ENCODE data around the gene F2. TPM values are rescaled to one million over a fixed set of nuclear protein-coding genes. Genes with fewer than 3 reads are reported as not detected.

The F2 gene
- total RNA-seq, 1 donor from 2014 or later: 0.30 TPM

DNA sequence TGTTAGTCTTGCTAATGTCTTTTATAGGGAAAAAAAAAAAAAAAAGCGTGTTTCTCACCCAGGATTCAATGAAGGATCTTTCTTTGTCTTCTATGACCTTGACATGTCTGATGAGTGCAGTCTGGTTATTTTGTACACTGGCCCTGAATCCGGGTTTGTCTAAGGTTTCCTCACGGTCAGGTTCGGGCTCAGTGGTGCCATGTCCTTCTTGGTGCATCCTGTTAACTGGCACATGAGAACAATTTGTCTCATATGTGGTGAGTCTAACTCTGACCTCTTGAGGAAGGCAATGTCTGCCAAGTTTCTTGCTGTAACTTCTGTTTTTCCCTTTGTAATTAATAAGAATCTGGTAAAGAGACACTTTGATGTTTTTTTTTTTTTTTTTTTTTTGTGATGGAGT, 12.5 kb downstream of the F2 start:
- no peak overlapping the region for H3K4me3 Mint-ChIP-seq

DNA sequence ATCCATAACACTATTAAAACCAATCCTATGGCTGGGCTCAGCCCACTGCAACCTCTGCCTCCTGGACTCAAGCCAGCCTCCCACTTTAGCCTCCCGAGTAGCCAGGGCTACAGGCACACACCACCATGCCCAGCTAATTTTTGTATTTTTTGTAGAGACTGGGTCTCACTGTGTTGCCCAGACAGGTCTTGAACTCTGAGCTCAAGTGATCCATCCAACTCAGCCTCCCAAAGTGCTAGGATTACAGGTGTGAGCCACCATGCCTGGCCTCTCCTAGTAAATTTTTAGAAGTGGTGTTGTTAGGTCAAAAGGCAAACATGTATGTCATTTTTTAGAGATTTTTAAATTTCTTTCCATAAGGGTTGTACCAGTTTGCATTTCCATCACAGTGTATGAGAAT, 14.2 kb downstream of the F2 start:
- Mint-ChIP-seq H3K27me3 (no peaks in the 10 kb centered on the region), H3K9me3 (no peaks in the 10 kb centered on the region), H3K36me3 (ENCODE audit: low read depth) (peaks cover 1% of the 10 kb centered on the region), H3K4me1 (no peaks in the 10 kb centered on the region), H3K4me3 (no peak overlapping the region), H3K27ac (no peak overlapping the region)
- no peak for DNase-seq
- intact Hi-C loops (cut with micrococcal nuclease): no loop called here

More for the DNA sequence above, 12.5 kb downstream of the F2 start:
- DNase-seq: no peak
- Mint-ChIP-seq H3K36me3 (ENCODE audit: low read depth) (no peaks in the 10 kb centered on the region), H3K27me3 (no peaks in the 10 kb centered on the region), H3K4me1 (no peaks in the 10 kb centered on the region), H3K9me3 (no peaks in the 10 kb centered on the region), H3K27ac (no peak overlapping the region)
- intact Hi-C loops (cut with micrococcal nuclease): no loop called here

DNA sequence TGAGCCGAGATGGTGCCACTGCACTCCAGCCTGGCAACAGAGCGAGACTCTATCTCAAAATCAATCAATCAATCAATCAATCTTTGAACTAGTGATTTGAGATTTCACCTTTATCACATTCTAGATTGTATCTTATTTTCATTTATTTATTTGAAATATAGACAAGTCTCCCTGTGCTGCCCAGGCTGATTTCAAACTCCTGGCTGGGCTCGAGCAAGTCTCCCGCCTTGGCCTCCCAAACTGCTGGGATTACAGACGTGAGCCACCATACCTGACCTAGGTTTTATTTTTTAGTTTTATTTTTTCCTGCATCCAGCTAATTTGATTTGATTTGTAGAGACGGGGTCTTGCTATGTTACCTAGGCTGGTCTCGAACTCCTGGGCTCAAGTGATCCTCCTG, 17.1 kb downstream of the F2 start:
- no peak overlapping the region for H3K4me3 Mint-ChIP-seq
- H3K27ac Mint-ChIP-seq: no peak overlapping the region
- H3K4me1 Mint-ChIP-seq: no peaks in the 10 kb centered on the region
- peaks cover 10% of the 10 kb centered on the region for H3K36me3 Mint-ChIP-seq (ENCODE audit: low read depth)
- DNase-seq: no peak
- no peaks in the 10 kb centered on the region for H3K27me3 Mint-ChIP-seq
- H3K9me3 Mint-ChIP-seq: no peaks in the 10 kb centered on the region
- intact Hi-C loops (cut with micrococcal nuclease): no loop called here

DNA sequence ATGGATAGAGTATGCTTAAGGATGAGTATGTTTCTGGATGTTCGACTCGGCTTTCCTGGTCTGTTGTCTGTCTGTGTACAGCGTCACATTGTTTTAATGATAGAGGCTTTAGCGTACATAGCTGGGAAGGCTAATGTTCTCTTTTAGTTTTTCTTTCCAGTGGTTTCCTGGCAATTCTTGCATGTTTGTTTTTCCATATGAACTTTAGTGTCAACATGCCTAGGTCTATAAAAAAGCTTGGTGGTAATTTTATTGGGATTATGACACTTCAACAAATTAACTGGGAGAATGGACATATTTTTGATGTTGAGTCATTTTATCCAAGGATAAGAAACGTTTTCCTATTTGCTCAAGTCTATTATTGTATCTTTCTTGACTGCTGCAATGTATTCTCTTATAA, 17.6 kb downstream of the F2 start:
- no peak for DNase-seq
- H3K4me3 Mint-ChIP-seq: no peak overlapping the region
- H3K9me3 Mint-ChIP-seq: no peaks in the 10 kb centered on the region
- H3K36me3 Mint-ChIP-seq (ENCODE audit: low read depth): peaks cover 15% of the 10 kb centered on the region
- no peaks in the 10 kb centered on the region for H3K4me1 Mint-ChIP-seq
- no peak overlapping the region for H3K27ac Mint-ChIP-seq
- H3K27me3 Mint-ChIP-seq: no peaks in the 10 kb centered on the region
- intact Hi-C loops (cut with micrococcal nuclease): no loop called here

DNA sequence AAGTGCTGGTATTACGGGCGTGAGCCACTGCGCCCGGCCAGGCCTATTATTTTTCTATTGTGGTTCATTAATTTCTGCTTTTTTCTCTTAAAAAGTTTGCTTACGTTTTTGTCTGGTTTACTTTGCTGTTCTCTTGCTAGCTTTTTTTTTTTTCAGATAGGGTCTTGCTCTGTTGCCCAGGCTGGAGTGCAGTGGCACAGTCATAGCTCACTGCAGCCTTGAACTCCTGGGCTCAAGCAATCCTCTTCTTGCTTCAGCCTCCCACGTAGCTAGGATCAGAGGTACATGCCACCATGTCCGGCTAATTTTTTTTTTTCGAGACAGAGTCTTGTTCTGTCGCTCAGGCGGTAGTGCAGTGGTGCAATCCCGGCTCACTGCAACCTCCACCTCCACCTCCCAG, 18.7 kb downstream of the F2 start:
- no peaks in the 10 kb centered on the region for H3K9me3 Mint-ChIP-seq
- H3K27ac Mint-ChIP-seq: no peak overlapping the region
- no peak overlapping the region for H3K4me3 Mint-ChIP-seq
- no peak for DNase-seq
- intact Hi-C loops (cut with micrococcal nuclease): no loop called here
- H3K4me1 Mint-ChIP-seq: no peaks in the 10 kb centered on the region
- H3K36me3 Mint-ChIP-seq (ENCODE audit: low read depth): peaks cover 26% of the 10 kb centered on the region
- H3K27me3 Mint-ChIP-seq: no peaks in the 10 kb centered on the region

DNA sequence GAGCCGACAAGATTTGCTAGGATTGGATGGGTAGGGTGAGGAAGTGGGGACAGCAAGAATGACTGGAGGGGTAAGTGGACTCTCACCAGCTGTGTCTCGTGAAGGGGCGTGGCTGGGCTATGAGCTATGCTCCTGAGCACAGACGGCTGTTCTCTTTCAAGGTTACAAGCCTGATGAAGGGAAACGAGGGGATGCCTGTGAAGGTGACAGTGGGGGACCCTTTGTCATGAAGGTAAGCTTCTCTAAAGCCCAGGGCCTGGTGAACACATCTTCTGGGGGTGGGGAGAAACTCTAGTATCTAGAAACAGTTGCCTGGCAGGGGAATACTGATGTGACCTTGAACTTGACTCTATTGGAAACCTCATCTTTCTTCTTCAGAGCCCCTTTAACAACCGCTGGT, 19.9 kb downstream of the F2 start:
- H3K36me3 Mint-ChIP-seq (ENCODE audit: low read depth): peaks cover 36% of the 10 kb centered on the region
- no peak overlapping the region for H3K4me3 Mint-ChIP-seq
- H3K9me3 Mint-ChIP-seq: no peaks in the 10 kb centered on the region
- no peak overlapping the region for H3K27ac Mint-ChIP-seq
- no peaks in the 10 kb centered on the region for H3K27me3 Mint-ChIP-seq
- H3K4me1 Mint-ChIP-seq: no peaks in the 10 kb centered on the region
- intact Hi-C loops (cut with micrococcal nuclease): no loop called here
- DNase-seq: no peak

DNA sequence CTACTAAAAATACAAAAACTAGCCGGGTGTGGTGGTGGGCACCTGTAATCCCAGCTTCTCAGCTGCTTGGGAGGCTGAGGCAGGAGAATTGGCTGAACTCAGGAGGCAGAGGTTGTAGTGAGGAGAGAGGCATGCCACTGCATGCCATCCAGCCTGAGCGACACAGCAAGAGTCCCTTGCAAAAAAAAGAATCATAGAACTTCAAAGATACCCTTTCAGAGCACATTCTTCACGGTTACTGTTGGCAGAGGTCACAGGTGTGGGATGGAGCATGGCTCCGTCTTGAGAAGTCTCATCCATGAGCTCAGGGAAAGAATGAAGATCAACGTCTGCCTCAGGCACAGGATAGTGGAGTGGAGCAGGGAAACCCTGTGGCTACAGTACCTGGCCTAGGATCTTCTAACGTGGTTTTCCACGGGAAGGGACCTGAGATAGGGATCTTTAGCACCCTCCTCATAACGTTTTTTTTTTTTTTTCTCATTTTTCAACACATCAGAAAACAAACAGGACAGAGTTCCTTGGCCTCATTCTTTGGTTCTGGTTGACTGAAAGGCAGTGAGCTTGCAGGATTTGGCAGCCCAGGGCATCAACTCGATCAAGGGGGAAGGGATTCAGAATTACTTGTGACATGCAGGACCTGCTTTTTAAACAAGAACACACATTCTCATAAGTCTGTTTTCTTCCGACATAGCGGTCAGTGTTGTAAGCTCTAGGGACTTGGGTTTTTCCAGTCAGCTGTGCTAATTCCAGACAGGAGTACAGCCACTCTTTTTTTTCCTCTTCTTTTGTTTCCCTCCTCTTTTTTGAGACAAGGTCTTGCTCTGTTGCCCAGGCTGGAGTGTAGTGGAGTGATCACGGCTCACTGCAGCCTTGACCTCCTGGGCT, 22.8 kb downstream of the F2 start:
- Mint-ChIP-seq H3K27ac (no peak overlapping the region), H3K4me3 (no peak overlapping the region), H3K9me3 (no peaks in the 10 kb centered on the region), H3K4me1 (no peaks in the 10 kb centered on the region), H3K36me3 (ENCODE audit: low read depth) (peaks cover 55% of the 10 kb centered on the region), H3K27me3 (no peaks in the 10 kb centered on the region)
- intact Hi-C loops (cut with micrococcal nuclease): no loop called here
- no peak for DNase-seq

DNA sequence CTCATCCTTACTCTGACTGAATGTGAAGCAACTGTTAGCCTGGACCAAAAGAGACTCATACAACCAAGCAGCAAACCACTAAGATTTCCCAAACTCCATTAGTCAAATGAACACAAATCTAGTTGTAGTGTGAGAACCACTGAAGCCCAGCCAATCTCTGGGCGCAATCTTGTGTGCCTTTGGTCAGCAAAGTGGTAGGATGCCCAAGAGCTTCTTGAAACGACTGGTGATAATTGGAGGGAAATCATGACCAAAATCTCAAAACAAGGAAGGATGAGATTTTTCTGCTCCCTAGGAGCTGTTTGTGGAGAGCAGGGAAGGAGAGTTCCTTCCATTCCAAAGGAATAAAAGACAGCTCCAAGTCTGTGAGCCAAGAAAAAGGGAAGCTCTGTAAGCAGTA, 24.0 kb downstream of the F2 start:
- H3K4me3 Mint-ChIP-seq: no peak overlapping the region
- H3K27ac Mint-ChIP-seq: no peak overlapping the region
- peaks cover 63% of the 10 kb centered on the region for H3K36me3 Mint-ChIP-seq (ENCODE audit: low read depth)
- DNase-seq: no peak
- no peaks in the 10 kb centered on the region for H3K4me1 Mint-ChIP-seq
- H3K27me3 Mint-ChIP-seq: no peaks in the 10 kb centered on the region
- H3K9me3 Mint-ChIP-seq: no peaks in the 10 kb centered on the region
- intact Hi-C loops (cut with micrococcal nuclease): no loop called here

DNA sequence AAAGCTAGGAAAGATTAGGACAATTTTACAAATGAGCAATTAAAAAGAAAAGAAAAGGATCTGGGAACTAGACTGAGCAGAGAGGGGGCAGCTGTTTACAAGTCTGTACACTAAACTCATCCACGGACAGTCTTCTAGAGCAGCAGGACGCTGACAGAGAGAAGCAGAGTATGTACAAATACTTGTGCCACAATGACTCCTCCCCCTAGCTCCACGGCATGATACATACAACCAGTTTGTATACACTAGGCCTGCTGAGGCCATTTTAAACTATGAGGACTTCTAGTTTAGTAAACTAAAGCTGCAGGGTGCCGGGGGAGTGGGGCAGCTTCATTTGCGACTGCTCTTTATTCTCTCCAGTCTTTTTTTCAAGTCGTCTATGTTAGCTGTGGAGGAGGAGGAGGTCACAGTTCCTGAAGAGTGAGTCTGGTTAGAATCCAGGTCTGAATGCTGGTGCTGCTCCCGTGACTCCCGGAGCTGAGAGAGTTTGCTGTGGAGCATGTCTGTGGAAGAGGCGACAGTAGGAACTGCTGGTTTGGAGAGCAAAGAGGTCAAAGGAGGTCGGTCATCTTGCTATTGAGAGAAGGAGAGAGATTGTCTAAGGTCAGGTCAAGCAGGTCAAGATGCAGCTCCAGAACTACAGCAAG, 24.8 kb downstream of the F2 start:
- no peaks in the 10 kb centered on the region for H3K4me1 Mint-ChIP-seq
- no peak overlapping the region for H3K4me3 Mint-ChIP-seq
- no peaks in the 10 kb centered on the region for H3K27me3 Mint-ChIP-seq
- intact Hi-C loops (cut with micrococcal nuclease): no loop called here
- H3K36me3 Mint-ChIP-seq (ENCODE audit: low read depth): peaks cover 64% of the 10 kb centered on the region
- no peaks in the 10 kb centered on the region for H3K9me3 Mint-ChIP-seq
- H3K27ac Mint-ChIP-seq: no peak overlapping the region
- no peak for DNase-seq

DNA sequence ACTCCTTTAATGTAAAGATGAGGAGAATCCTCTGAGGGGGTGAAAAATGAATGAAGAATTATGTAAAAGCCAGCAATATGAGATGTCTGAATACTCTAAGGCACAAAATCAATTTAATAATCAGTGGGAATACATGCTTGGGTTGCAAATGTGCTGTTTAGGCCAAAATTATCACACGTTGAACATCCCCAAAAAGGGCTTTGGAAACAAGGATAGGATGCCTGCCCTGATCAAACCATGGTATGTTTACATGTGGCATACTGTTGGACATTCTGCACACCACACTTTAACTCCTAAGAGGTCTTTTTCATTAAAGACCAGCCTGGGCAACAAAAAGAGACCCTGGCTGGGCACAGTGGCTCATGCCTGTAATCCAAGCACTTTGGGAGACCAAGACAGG, 26.3 kb downstream of the F2 start:
- H3K36me3 Mint-ChIP-seq (ENCODE audit: low read depth): peaks cover 67% of the 10 kb centered on the region
- no peaks in the 10 kb centered on the region for H3K4me1 Mint-ChIP-seq
- DNase-seq: no peak
- no peaks in the 10 kb centered on the region for H3K9me3 Mint-ChIP-seq
- H3K27me3 Mint-ChIP-seq: no peaks in the 10 kb centered on the region
- H3K27ac Mint-ChIP-seq: no peak overlapping the region
- no peak overlapping the region for H3K4me3 Mint-ChIP-seq
- intact Hi-C loops (cut with micrococcal nuclease): no loop called here

DNA sequence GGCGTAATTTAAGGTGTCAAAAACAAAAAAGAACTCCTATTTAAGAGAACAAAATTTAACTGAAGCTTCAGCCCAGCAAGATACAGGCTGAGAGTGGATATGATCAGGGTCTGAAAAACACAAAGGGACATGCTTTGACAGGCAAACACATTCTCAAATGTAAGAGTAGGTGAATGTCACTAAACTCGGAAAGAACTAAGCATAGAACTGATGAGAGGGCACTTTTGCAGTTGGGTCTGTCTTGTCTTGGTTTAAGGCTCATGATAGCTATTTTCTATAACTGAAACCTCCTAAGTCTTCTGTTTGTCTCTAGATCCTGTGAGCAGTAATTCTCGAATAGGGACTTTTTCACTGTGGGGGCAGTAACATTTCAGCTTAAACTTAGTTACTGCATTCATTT, 27.0 kb downstream of the F2 start:
- H3K27me3 Mint-ChIP-seq: no peaks in the 10 kb centered on the region
- intact Hi-C loops (cut with micrococcal nuclease): no loop called here
- no peaks in the 10 kb centered on the region for H3K4me1 Mint-ChIP-seq
- no peak overlapping the region for H3K4me3 Mint-ChIP-seq
- peaks cover 72% of the 10 kb centered on the region for H3K36me3 Mint-ChIP-seq (ENCODE audit: low read depth)
- no peak overlapping the region for H3K27ac Mint-ChIP-seq
- no peaks in the 10 kb centered on the region for H3K9me3 Mint-ChIP-seq
- DNase-seq: no peak

DNA sequence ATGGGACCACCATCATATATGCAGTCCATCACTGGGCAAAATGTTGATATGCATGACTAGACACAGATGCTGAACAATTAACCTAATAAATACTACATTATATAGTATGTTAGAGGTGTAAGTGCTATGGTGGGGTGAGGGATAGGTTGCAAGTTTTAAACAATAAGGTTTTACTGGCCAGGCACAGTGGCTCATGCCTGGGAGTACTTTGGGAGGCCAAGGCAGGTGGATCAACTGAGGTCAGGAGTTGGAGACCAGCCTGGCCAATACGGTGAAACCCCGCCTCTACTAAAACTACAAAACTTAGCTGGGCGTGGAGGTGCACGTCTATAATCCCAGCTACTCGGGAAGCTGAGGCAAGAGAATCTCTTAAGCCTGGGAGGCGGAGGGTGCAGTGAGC, 28.1 kb downstream of the F2 start:
- DNase-seq: no peak
- Mint-ChIP-seq H3K4me3 (no peak overlapping the region), H3K27me3 (no peaks in the 10 kb centered on the region), H3K4me1 (no peaks in the 10 kb centered on the region), H3K27ac (no peak overlapping the region), H3K9me3 (no peaks in the 10 kb centered on the region), H3K36me3 (ENCODE audit: low read depth) (peaks cover 69% of the 10 kb centered on the region)
- intact Hi-C loops (cut with micrococcal nuclease): no loop called here

DNA sequence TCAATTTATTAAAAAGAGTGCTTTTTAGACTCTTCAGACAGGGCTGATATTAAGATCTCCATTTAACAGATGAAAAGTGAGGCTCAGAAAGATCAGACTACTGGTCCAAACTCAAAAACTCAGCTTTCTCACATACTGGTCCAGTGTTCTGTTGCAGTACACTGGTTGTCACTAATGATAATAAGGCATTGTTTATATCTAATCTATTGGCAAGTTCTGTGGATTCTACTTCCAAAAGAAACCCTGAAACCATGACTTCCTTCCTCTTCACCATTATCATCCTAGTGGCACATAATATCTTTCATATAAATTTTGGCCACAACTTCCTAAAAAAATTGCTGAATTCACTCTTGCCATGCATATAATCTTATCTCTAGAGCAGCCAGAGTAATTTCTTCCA, 36.9 kb downstream of the F2 start:
- no peak overlapping the region for H3K4me3 Mint-ChIP-seq
- DNase-seq: no peak
- H3K27me3 Mint-ChIP-seq: no peaks in the 10 kb centered on the region
- no peak overlapping the region for H3K27ac Mint-ChIP-seq
- H3K9me3 Mint-ChIP-seq: no peaks in the 10 kb centered on the region
- intact Hi-C loops (cut with micrococcal nuclease): no loop called here
- H3K36me3 Mint-ChIP-seq (ENCODE audit: low read depth): peaks cover 61% of the 10 kb centered on the region
- H3K4me1 Mint-ChIP-seq: no peaks in the 10 kb centered on the region

DNA sequence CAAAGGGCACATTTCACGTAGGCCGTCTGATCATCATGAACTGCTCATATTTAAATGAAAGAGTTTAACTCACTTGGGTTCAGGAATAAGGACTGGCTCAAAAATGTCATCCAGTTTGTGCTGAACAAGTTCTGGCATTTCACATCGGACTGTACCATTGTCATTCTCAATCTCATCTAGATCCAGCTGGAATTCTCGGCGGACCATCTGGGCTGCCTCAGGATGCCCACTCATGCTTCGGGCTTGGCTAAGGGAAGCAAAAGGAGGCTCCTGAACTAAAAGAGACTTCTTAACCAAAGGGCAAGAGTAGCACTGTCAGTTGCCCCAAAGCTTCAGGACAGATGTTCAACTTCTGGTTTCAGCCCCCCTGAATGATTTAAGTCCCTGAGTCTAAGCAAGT, 40.2 kb downstream of the F2 start:
- no peaks in the 10 kb centered on the region for H3K9me3 Mint-ChIP-seq
- H3K4me3 Mint-ChIP-seq: no peak overlapping the region
- DNase-seq: no peak
- H3K4me1 Mint-ChIP-seq: no peaks in the 10 kb centered on the region
- no peaks in the 10 kb centered on the region for H3K27me3 Mint-ChIP-seq
- intact Hi-C loops (cut with micrococcal nuclease): no loop called here
- peaks cover 68% of the 10 kb centered on the region for H3K36me3 Mint-ChIP-seq (ENCODE audit: low read depth)
- H3K27ac Mint-ChIP-seq: no peak overlapping the region

All from activated CD4-positive, alpha-beta T cell treated with anti-CD3 and anti-CD28 coated beads, Interleukin-2, amount 10 ng/mL, durations not matched to agents 24 days and 14 days (primary cell).